Measurements from ENCODE around the gene MAMDC2. TPM values are rescaled to one million over a fixed set of nuclear protein-coding genes. Genes with fewer than 3 reads are reported as not detected.

Gene MAMDC2
- total and polyA plus RNA-seq, 7 donors = 0.91 to 11.9 (median 2.2) TPM

DNA sequence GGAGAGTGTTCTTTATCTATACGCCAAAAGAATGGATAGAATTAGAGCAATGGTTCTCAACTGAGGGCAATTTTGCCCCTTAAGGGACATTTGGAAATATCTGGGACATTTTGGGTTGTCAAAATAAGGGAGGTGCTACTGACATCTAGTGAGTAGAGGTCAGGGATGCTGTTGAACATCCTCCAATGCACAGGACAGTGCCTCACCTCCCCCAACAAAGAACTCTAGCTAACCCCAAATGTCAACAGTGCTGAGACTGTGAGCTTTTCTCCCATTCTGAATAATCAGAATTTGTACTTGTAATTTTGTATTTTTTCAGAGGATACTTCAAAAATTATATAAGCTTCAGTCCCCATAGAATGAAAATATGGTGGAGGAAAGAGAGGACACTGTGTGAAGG is 206.6 kb downstream of the MAMDC2 start:
- no peaks in the 10 kb centered on the region for H3K27me3 ChIP-seq (ENCODE audit: insufficient read depth in 3 of 3, low read length in 2 of 3)
- TF ChIP-seq, protein P1, sequence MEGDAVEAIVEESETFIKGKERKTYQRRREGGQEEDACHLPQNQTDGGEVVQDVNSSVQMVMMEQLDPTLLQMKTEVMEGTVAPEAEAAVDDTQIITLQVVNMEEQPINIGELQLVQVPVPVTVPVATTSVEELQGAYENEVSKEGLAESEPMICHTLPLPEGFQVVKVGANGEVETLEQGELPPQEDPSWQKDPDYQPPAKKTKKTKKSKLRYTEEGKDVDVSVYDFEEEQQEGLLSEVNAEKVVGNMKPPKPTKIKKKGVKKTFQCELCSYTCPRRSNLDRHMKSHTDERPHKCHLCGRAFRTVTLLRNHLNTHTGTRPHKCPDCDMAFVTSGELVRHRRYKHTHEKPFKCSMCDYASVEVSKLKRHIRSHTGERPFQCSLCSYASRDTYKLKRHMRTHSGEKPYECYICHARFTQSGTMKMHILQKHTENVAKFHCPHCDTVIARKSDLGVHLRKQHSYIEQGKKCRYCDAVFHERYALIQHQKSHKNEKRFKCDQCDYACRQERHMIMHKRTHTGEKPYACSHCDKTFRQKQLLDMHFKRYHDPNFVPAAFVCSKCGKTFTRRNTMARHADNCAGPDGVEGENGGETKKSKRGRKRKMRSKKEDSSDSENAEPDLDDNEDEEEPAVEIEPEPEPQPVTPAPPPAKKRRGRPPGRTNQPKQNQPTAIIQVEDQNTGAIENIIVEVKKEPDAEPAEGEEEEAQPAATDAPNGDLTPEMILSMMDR (IDR thresholded peaks at IDR 0.05) = no peak
- intact Hi-C loops (cut with DNase I) = loop anchor here in 1 of 2 donors (10.0 kb wide), 1 partner anchor 485 kb away; the partner anchor contains the start of gene PTAR1
- H3K27ac ChIP-seq = no peak overlapping the region
- no peak for ATAC-seq
- no peaks in the 10 kb centered on the region for H3K4me1 ChIP-seq
- no peaks in the 10 kb centered on the region for H3K9me3 ChIP-seq
- WGBS, 3 donors = 95 to 98% (median 95%) methylated on average over 1 of the region's 1 CpG
- H3K4me3 ChIP-seq = no peak overlapping the region
- no peak for DNase-seq
- H3K36me3 ChIP-seq (ENCODE audit: insufficient read depth in 1 of 2, low read depth in 1 of 2) = no peaks in the 10 kb centered on the region

GRCh38 chr9:70255486-70255885 is 211.8 kb downstream of the MAMDC2 start:
- intact Hi-C loops (cut with DNase I) = loop anchor here in 1 of 2 donors (10.0 kb wide), 1 partner anchor 491 kb away; the partner anchor contains the start of gene PTAR1
- DNase-seq = no peak

GRCh38 chr9:70256123-70256551 is 212.5 kb downstream of the MAMDC2 start:
- Histone ChIP-seq H3K4me3 (peak overlapping the region; percentile 78), H3K27me3 (ENCODE audit: insufficient read depth in 3 of 3, low read length in 2 of 3) (no peaks in the 10 kb centered on the region), H3K9me3 (no peaks in the 10 kb centered on the region), H3K27ac (no peak overlapping the region), H3K36me3 (ENCODE audit: insufficient read depth in 1 of 2, low read depth in 1 of 2) (no peaks in the 10 kb centered on the region), H3K4me1 (peaks cover 26% of the 10 kb centered on the region)
- DNase-seq (no peak), ATAC-seq (no peak)
- intact Hi-C loops (cut with DNase I) = loop anchor here in 1 of 2 donors (10.0 kb wide), 1 partner anchor 491 kb away; the partner anchor contains the start of gene PTAR1
- 43 to 53% (median 48%) methylated on average over 7 of the region's 7 CpGs for WGBS, 3 donors
- TF ChIP-seq, protein P1 (IDR thresholded peaks at IDR 0.05) = no peak

More at GRCh38 chr9:70255486-70255885, 211.8 kb downstream of the MAMDC2 start:
- Histone ChIP-seq H3K36me3 (ENCODE audit: insufficient read depth in 1 of 2, low read depth in 1 of 2) (no peaks in the 10 kb centered on the region), H3K27me3 (ENCODE audit: insufficient read depth in 3 of 3, low read length in 2 of 3) (no peaks in the 10 kb centered on the region), H3K4me3 (no peak overlapping the region), H3K27ac (no peak overlapping the region), H3K9me3 (no peaks in the 10 kb centered on the region), H3K4me1 (peaks cover 20% of the 10 kb centered on the region)
- TF ChIP-seq, protein P1 (IDR thresholded peaks at IDR 0.05) = no peak
- ATAC-seq = no peak

DNA sequence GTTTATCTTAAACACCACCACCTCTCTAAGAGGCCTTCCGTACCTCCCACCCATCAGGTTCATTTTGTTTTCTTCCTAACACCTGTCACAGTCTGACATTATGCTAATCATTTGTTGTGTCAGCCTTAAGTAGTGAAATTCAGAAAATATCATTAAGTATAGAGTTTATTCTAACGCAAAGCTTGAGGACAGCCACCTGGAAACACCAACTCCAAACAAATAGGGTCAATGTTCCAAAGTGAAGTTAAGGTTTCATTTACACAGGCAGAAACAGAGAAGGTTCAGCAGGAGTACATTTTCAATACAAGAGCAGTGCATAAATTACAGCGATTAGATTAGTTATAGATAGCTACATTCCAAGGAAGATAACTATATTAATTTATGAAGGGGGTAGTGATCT is 213.9 kb downstream of the MAMDC2 start:
- no peaks in the 10 kb centered on the region for H3K36me3 ChIP-seq (ENCODE audit: insufficient read depth in 1 of 2, low read depth in 1 of 2)
- TF ChIP-seq, protein P1 (IDR thresholded peaks at IDR 0.05) = no peak
- no peak for DNase-seq
- H3K9me3 ChIP-seq = no peaks in the 10 kb centered on the region
- H3K4me3 ChIP-seq = peak overlapping the region; percentile 78
- H3K27me3 ChIP-seq (ENCODE audit: insufficient read depth in 3 of 3, low read length in 2 of 3) = no peaks in the 10 kb centered on the region
- intact Hi-C loops (cut with DNase I) = loop anchor here in 1 of 2 donors (10.0 kb wide), 1 partner anchor 493 kb away; the partner anchor contains the start of gene PTAR1
- H3K27ac ChIP-seq = peak overlapping the region; percentile 98
- peaks cover 36% of the 10 kb centered on the region for H3K4me1 ChIP-seq
- 49 to 60% (median 54%) methylated on average over 3 of the region's 3 CpGs for WGBS, 3 donors
- no peak for ATAC-seq

All from psoas muscle (tissue), 8 donors.